Ishikawa (cell line): ENCODE measurements around the gene C4orf50.

ENCODE experiments used
- CEBPB ChIP-seq: IDR thresholded peaks from 2 replicates; pipeline ENCODE4 v1.6.1; 2012
- CREB1 ChIP-seq: IDR thresholded peaks from 2 replicates; pipeline ENCODE4 v1.6.1; 2012; ENCODE audit warnings: low read depth
- EGR1 ChIP-seq: IDR thresholded peaks from 2 replicates; pipeline ENCODE4 v1.6.1; 2012
- EP300 ChIP-seq: IDR thresholded peaks from 2 replicates; pipeline ENCODE4 v1.6.1; 2012; ENCODE audit warnings: borderline replicate concordance
- FOXM1 ChIP-seq: IDR thresholded peaks from 2 replicates; pipeline ENCODE4 v1.6.1; 2012; ENCODE audit warnings: low read depth, borderline replicate concordance
- NFIC ChIP-seq: IDR thresholded peaks from 2 replicates; pipeline ENCODE4 v1.6.1; 2012
- RAD21 ChIP-seq: IDR thresholded peaks from 2 replicates; pipeline ENCODE4 v1.6.1; 2012; ENCODE audit warnings: low read depth
- TAF1 ChIP-seq: IDR thresholded peaks from 2 replicates; pipeline ENCODE4 v1.6.1; 2012; ENCODE audit warnings: low read depth, mild to moderate bottlenecking
- TCF12 ChIP-seq: IDR thresholded peaks from 2 replicates; pipeline ENCODE4 v1.6.1; 2012; ENCODE audit warnings: low read depth
- TEAD4 ChIP-seq: IDR thresholded peaks from 2 replicates; pipeline ENCODE4 v1.6.1; 2012
- YY1 ChIP-seq: IDR thresholded peaks from 2 replicates; pipeline ENCODE4 v1.6.1; 2012; ENCODE audit warnings: low read depth
- ZBTB7A ChIP-seq: IDR thresholded peaks from 2 replicates; pipeline ENCODE4 v1.6.1; 2012; ENCODE audit warnings: low read depth
- TF ChIP-seq, protein P1 (sequence below): IDR thresholded peaks from 2 replicates; pipeline ENCODE4 v1.6.1; 2012
- TF ChIP-seq, protein P2 (sequence below): IDR thresholded peaks from 2 replicates; pipeline ENCODE4 v1.6.1; 2012; ENCODE audit warnings: low read depth, mild to moderate bottlenecking
- TF ChIP-seq, protein P3 (sequence below): IDR thresholded peaks from 2 replicates; pipeline ENCODE4 v1.6.1; 2012

Gene C4orf50

DNA sequence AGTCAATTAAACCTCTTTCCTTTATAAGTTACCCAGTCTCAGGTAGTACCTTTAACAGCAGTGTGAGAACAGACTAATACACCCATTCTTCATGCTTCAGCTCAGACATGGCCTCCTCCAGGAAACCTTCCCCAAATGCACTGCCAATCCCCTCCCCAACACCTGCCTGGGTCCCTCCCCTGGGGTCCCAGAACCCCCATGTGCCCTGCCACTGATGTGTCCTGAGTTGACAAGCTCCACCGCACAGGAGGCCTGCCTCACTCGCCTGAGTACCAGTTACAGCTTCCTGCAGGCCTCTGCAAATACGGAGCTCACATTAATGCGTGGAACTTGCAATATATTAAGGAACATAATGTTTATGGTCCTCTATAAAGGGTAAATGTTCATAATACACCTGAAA is 90.5 kb downstream of the C4orf50 start:
- TF ChIP-seq CEBPB (no peak), EP300 (no peak), CREB1 (no peak), FOXM1 (no peak), EGR1 (no peak), YY1 (no peak), TCF12 (no peak), TEAD4 (no peak)
- TF ChIP-seq, protein P1, sequence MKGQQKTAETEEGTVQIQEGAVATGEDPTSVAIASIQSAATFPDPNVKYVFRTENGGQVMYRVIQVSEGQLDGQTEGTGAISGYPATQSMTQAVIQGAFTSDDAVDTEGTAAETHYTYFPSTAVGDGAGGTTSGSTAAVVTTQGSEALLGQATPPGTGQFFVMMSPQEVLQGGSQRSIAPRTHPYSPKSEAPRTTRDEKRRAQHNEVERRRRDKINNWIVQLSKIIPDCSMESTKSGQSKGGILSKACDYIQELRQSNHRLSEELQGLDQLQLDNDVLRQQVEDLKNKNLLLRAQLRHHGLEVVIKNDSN = no peak

DNA sequence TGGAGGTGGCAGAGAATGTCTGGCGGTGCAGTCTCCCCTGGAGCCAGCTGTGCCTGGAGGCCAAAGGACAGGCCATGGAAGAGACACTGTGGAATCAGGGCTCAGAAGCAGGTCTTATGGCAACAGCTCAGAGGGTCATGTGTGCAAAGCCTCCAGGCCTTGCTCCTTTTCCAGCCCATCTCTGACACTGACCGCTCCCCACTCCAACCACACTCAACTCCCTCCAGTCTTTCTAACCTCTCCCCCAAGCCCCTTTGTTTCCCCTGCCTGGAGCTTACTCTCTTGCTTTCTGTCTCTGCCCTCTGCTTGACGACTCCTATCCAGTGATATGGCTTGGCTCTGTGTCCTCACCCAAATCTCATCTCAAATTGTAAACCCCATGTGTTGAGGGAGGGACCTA is 91.1 kb downstream of the C4orf50 start:
- TF ChIP-seq CREB1 (no peak), RAD21 (no peak), TAF1 (no peak), TCF12 (no peak), EGR1 (no peak), NFIC (no peak)

DNA sequence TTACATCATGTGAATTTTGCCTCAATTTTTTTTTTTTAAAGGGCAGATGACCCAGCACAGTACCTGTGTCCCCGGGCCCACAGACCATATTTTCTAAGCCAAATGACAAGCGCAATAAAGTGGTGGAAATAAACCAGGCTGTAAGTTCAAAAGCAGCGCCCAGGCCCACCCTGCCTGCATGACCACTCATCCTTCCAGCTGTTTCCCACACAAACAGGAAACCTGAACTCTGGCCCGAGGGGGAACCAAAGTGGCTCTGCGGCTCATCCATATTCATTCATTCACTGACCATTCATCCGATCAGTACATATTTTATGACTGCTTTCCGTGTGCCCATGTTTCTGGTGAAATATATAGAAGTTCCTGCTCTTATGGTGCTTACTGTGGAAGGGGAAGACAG is 91.6 kb downstream of the C4orf50 start:
- TF ChIP-seq FOXM1 (no peak), TEAD4 (no peak), CREB1 (no peak), NFIC (no peak), EGR1 (no peak), RAD21 (no peak), YY1 (no peak), TCF12 (no peak)
- TF ChIP-seq, protein P2, sequence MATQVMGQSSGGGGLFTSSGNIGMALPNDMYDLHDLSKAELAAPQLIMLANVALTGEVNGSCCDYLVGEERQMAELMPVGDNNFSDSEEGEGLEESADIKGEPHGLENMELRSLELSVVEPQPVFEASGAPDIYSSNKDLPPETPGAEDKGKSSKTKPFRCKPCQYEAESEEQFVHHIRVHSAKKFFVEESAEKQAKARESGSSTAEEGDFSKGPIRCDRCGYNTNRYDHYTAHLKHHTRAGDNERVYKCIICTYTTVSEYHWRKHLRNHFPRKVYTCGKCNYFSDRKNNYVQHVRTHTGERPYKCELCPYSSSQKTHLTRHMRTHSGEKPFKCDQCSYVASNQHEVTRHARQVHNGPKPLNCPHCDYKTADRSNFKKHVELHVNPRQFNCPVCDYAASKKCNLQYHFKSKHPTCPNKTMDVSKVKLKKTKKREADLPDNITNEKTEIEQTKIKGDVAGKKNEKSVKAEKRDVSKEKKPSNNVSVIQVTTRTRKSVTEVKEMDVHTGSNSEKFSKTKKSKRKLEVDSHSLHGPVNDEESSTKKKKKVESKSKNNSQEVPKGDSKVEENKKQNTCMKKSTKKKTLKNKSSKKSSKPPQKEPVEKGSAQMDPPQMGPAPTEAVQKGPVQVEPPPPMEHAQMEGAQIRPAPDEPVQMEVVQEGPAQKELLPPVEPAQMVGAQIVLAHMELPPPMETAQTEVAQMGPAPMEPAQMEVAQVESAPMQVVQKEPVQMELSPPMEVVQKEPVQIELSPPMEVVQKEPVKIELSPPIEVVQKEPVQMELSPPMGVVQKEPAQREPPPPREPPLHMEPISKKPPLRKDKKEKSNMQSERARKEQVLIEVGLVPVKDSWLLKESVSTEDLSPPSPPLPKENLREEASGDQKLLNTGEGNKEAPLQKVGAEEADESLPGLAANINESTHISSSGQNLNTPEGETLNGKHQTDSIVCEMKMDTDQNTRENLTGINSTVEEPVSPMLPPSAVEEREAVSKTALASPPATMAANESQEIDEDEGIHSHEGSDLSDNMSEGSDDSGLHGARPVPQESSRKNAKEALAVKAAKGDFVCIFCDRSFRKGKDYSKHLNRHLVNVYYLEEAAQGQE = no peak
- TF ChIP-seq, protein P3, sequence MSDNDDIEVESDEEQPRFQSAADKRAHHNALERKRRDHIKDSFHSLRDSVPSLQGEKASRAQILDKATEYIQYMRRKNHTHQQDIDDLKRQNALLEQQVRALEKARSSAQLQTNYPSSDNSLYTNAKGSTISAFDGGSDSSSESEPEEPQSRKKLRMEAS = no peak
- TF ChIP-seq, protein P1 = no peak

DNA sequence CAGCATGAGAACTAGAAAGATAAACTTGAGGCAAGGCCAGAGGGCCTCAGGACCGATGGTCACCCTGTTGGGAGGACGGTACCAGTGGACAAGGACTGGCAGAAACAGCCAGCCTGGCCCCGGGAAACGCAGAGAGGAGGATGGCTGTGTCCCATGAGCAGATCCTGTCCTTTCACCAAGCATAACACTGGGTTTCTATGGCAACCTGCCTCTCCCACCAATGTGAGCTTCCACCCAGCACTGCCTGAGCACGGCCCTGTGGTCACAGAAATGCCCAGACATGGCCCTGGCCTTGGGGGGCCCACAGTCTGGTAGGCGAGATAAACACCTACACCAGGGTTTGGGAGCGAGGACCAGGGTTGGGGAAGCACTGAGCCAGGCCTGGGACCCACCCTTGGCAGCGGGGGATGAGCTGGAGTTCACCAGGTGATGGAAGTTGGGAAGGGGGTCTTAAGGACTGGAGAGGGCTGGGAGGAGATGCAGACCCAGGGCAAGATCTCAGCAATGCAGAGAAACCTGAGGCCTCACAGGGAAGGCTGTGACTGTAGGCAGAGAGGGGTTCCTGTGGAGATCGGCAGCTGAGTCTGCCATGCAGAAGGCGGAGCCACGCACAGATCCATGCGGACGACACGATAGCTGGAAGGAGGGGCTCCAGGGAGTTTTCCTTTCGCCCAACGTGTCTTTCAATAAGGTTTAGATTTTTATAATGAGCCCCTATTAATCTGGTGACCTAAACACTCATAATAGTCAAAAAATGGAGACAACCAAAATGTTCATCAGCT is 92.6 kb downstream of the C4orf50 start:
- TF ChIP-seq TCF12 (no peak), CREB1 (no peak), CEBPB (no peak), YY1 (no peak), TAF1 (no peak), TEAD4 (no peak), RAD21 (no peak), NFIC (no peak), EGR1 (no peak), FOXM1 (no peak), ZBTB7A (no peak), EP300 (no peak)
- TF ChIP-seq, protein P2 = no peak
- TF ChIP-seq, protein P3 = no peak
- TF ChIP-seq, protein P1 = no peak

DNA sequence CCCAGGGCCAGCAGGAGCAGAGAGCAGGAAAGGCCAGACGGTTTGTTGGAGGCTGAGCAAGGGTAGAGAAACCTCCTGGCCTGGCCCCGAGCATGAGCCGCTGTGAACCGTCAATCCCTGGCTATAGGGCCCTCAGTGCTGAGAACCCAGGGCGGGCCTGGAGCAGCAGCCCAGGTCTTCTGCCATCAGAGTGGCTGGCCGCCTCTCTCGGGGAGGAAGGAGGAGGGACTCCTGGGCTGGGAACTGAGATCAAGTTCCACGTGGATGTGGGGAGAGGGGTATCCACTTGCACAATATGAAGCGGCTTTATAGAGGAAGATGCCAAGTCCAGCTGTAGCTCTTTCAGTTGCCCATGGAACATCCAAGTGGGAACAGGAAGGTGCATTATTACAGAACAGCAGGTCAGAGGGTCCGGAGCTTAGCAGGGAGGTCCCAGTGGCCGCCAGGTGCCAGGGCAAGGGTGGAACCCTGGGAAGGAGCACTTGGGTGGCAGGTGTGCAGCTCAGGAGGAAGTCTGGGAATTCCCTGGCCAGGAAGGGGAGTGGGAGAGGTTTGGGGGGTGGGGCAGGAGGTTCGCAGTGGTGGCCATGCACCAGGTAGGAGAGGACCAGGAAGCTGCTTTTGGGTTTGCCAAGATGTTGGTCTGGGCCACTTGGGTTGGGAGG is 93.6 kb downstream of the C4orf50 start:
- TF ChIP-seq TAF1 = no peak

DNA sequence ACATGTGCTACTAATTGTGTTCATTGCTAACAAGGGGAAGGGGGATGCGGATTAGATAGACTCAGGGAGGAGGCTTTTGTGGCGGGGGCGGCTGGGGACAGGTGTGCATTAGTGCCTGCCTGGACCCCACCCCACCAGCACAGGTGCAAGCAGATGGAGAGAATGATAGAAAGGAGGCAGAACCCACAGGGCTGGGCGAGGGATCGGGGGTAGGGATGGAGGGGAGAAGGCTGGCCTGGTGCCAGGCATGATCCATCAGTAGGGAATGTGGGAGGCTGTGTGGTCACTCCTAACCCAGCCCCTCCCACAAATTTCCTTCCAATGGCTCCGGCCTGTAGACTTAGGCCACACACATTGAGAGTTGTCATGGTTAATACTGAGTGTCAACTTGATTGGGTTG is 94.9 kb downstream of the C4orf50 start:
- no peak for TF ChIP-seq NFIC
- no peak for TF ChIP-seq CREB1
